ENCODE measurements around the gene CD99L2. TPM values are rescaled to one million over a fixed set of nuclear protein-coding genes. Genes with fewer than 3 reads are reported as not detected.

The CD99L2 gene
- total and polyA plus RNA-seq, 10 of the 15 experiments (the other 5 are each of a cell fraction or from before 2014, with no cell fraction given), result 1.1 to 22.9 (median 13.0) TPM

DNA sequence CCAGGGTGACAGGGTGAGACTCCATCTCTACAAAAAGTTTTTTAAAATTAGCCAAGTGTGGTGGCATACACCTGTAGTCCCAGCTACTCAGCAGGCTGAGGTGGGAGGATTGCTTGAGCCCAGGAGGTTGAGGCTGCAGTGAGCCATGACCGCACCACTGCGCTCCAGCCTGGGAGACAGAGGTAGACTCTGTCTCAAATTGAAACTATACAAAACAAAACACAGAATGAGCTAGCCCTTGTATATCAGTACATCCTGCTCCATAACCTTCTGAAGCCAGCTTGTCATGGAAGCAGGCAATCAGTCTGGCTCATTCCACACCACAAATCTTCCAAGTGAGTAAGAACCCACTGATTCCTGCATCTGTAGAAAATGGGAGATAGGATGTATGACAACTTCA, 49.0 kb downstream of the CD99L2 start (continued):
- TF ChIP-seq STAT1 (conservative IDR thresholded peaks at IDR 0.05) (no peak), NFYB (IDR thresholded peaks at IDR 0.05; ENCODE audit: insufficient read depth, low read depth, low read length) (no peak), NR2C1 (IDR thresholded peaks at IDR 0.05) (no peak), CEBPZ (IDR thresholded peaks at IDR 0.05; ENCODE audit: low read depth, low read length) (no peak)

- no peaks in the 10 kb centered on the region for H3K27me3 ChIP-seq (replicated peaks in 1 of 2; ENCODE audit: control insufficient read depth in 2 of 2, insufficient read depth in 2 of 2, low read length in 1 of 2)
- H3K27ac ChIP-seq (ENCODE audit: control insufficient read depth, insufficient read depth), result no peak overlapping the region
- FAIRE-seq (no peak), ATAC-seq (no peak), DNase-seq (ENCODE audit: low read depth, low spot score) (no peak)
- H3K9ac ChIP-seq (ENCODE audit: control insufficient read depth, insufficient read depth, low read length), result no peak overlapping the region
- WGBS (ENCODE audit: insufficient coverage, insufficient replicate concordance, low lambda C conversion rate, missing lambda C conversion rate), result 43% methylated on average over 9 of the region's 9 CpGs
- ChIA-PET POLR2A (no interaction called here), SMC1A (ENCODE audit: uncharacterized antibody, unreplicated experiment) (interaction anchor here (0.8 kb wide), 1 partner anchor 20 kb away, joined by 3 read pairs; no protein-coding TSS in a partner anchor), RAD21 (ENCODE audit: unreplicated experiment) (no interaction called here), CTCF (no interaction called here)
- peaks cover 5% of the 10 kb centered on the region for H3K4me1 ChIP-seq (ENCODE audit: control insufficient read depth, insufficient read depth, low read length)
- H3K36me3 ChIP-seq (ENCODE audit: control insufficient read depth in 2 of 2, insufficient read depth in 2 of 2, low read length in 1 of 2), result no peaks in the 10 kb centered on the region
- no TSS peak for BruUV-seq (replicated peaks)
- H2AFZ ChIP-seq (ENCODE audit: control insufficient read depth, low read depth, low read length), result no peak overlapping the region
- H4K20me1 ChIP-seq (ENCODE audit: control insufficient read depth, insufficient read depth), result no peaks in the 10 kb centered on the region
- no peak overlapping the region for H3K4me3 ChIP-seq
- in situ Hi-C loops (cut with MboI) (no loop called here), intact Hi-C loops (cut with micrococcal nuclease; ENCODE audit: unreplicated experiment) (no loop called here)
- no peak overlapping the region for H3K4me2 ChIP-seq (ENCODE audit: control insufficient read depth, insufficient read depth)
- H3K79me2 ChIP-seq (ENCODE audit: control insufficient read depth, insufficient read depth, low read length), result no peaks in the 10 kb centered on the region; the same call in 1 of the 2 replicates
- no peaks in the 10 kb centered on the region for H3K9me3 ChIP-seq (replicated peaks; ENCODE audit: control insufficient read depth, insufficient read depth, low read length)
- TF ChIP-seq BMI1 (IDR thresholded peaks at IDR 0.05; ENCODE audit: borderline replicate concordance), result no peak
- no peak for TF ChIP-seq RELA (IDR thresholded peaks at IDR 0.05; ENCODE audit: borderline replicate concordance, partially characterized antibody)
- TF ChIP-seq TBL1XR1 (IDR thresholded peaks at IDR 0.05; ENCODE audit: low read depth, low read length), result no peak
- no peak for TF ChIP-seq ZBED1 (IDR thresholded peaks at IDR 0.05; ENCODE audit: borderline replicate concordance)
- TF ChIP-seq IKZF1 (conservative IDR thresholded peaks at IDR 0.05), result no peak
- no peak for TF ChIP-seq LARP7 (IDR thresholded peaks at IDR 0.05)
- TF ChIP-seq TARDBP (IDR thresholded peaks at IDR 0.05; ENCODE audit: borderline replicate concordance), result no peak
- TF ChIP-seq HDGF (IDR thresholded peaks at IDR 0.05), result no peak
- TF ChIP-seq SUPT20H (IDR thresholded peaks at IDR 0.05; ENCODE audit: borderline replicate concordance, control insufficient read depth, low read depth, low read length), result no peak
- no peak for TF ChIP-seq NFIC (IDR thresholded peaks at IDR 0.05; ENCODE audit: low read depth, low read length)
- TF ChIP-seq HSF1 (IDR thresholded peaks at IDR 0.05; ENCODE audit: low read depth, low read length), result no peak
- TF ChIP-seq MYC (IDR thresholded peaks at IDR 0.05; ENCODE audit: insufficient read depth, insufficient read length, insufficient replicate concordance, low read length, severe bottlenecking), result no peak
- TF ChIP-seq NBN (IDR thresholded peaks at IDR 0.05), result no peak
- no peak for TF ChIP-seq ZSCAN29 (IDR thresholded peaks at IDR 0.05)
- TF ChIP-seq, protein P1, sequence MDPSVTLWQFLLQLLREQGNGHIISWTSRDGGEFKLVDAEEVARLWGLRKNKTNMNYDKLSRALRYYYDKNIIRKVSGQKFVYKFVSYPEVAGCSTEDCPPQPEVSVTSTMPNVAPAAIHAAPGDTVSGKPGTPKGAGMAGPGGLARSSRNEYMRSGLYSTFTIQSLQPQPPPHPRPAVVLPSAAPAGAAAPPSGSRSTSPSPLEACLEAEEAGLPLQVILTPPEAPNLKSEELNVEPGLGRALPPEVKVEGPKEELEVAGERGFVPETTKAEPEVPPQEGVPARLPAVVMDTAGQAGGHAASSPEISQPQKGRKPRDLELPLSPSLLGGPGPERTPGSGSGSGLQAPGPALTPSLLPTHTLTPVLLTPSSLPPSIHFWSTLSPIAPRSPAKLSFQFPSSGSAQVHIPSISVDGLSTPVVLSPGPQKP (IDR thresholded peaks at IDR 0.05; ENCODE audit: low read depth, low read length), result no peak
- no peak for TF ChIP-seq SREBF1 (IDR thresholded peaks at IDR 0.05; ENCODE audit: low read length)
- TF ChIP-seq POLR2AphosphoS2 (IDR thresholded peaks at IDR 0.05; ENCODE audit: low read depth, low read length), result no peak
Observed at GRCh38 chrX:150848914-150849365, 49.5 kb downstream of the CD99L2 start.

Data from GM12878 (cell line).